Measurements from ENCODE around the gene APOBEC3C. TPM values are rescaled to one million over a fixed set of nuclear protein-coding genes. Genes with fewer than 3 reads are reported as not detected.
"Not testable (repeated sequence)": the region's sequence is repeated elsewhere in the genome, so short reads cannot be mapped to it uniquely, and the experiment has no call there.

Gene APOBEC3C
- total RNA-seq, 1 donor: 16.4 TPM

GRCh38 chr22:38973289-38974169 lies 40.5 kb upstream of the APOBEC3C start:
- DNase-seq (ENCODE audit: low read depth): peak; percentile 10
- TF ChIP-seq, protein P1, sequence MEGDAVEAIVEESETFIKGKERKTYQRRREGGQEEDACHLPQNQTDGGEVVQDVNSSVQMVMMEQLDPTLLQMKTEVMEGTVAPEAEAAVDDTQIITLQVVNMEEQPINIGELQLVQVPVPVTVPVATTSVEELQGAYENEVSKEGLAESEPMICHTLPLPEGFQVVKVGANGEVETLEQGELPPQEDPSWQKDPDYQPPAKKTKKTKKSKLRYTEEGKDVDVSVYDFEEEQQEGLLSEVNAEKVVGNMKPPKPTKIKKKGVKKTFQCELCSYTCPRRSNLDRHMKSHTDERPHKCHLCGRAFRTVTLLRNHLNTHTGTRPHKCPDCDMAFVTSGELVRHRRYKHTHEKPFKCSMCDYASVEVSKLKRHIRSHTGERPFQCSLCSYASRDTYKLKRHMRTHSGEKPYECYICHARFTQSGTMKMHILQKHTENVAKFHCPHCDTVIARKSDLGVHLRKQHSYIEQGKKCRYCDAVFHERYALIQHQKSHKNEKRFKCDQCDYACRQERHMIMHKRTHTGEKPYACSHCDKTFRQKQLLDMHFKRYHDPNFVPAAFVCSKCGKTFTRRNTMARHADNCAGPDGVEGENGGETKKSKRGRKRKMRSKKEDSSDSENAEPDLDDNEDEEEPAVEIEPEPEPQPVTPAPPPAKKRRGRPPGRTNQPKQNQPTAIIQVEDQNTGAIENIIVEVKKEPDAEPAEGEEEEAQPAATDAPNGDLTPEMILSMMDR (IDR thresholded peaks at IDR 0.05; ENCODE audit: insufficient read depth, low read depth, low read length): peak; percentile 69
- H3K4me3 ChIP-seq (ENCODE audit: low read depth, low read length): no peak overlapping the region

GRCh38 chr22:38974170-38974825 lies 39.8 kb upstream of the APOBEC3C start:
- TF ChIP-seq, protein P1 (IDR thresholded peaks at IDR 0.05; ENCODE audit: insufficient read depth, low read depth, low read length): no peak
- DNase-seq (ENCODE audit: low read depth): no peak

GRCh38 chr22:38974826-38975175 lies 39.3 kb upstream of the APOBEC3C start:
- TF ChIP-seq, protein P1 (IDR thresholded peaks at IDR 0.05; ENCODE audit: insufficient read depth, low read depth, low read length): no peak

More at GRCh38 chr22:38974170-38974825, 39.8 kb upstream of the APOBEC3C start:
- H3K4me3 ChIP-seq (ENCODE audit: low read depth, low read length): no peak overlapping the region

GRCh38 chr22:38977289-38977688 lies 36.8 kb upstream of the APOBEC3C start:
- not testable (repeated sequence) for H3K4me3 ChIP-seq (ENCODE audit: low read depth, low read length)

More at GRCh38 chr22:38974826-38975175, 39.3 kb upstream of the APOBEC3C start:
- no peak for DNase-seq (ENCODE audit: low read depth)
- H3K4me3 ChIP-seq (ENCODE audit: low read depth, low read length): no peak overlapping the region

DNA sequence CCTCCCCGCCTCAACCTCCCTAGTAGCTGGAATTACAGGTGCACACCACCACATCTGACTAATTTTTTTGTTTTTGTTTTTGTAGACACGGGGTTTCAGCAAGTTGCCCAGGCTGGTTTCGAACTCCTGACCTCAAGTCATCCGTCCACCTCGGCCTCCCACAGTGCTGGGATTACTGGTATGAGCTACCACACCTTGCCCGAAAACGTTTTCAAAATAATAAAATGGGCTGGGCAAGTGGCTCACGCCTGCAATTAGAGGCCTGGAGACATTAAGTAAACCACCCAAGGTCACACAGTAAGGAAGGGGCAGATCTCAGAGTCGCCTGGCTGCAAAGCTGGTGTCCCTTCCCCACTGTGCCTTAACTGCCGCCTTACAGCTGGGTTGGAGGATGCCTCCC lies 33.5 kb upstream of the APOBEC3C start:
- not testable (repeated sequence) for DNase-seq (ENCODE audit: low read depth)

More at GRCh38 chr22:38977289-38977688, 36.8 kb upstream of the APOBEC3C start:
- not testable (repeated sequence) for DNase-seq (ENCODE audit: low read depth)

DNA sequence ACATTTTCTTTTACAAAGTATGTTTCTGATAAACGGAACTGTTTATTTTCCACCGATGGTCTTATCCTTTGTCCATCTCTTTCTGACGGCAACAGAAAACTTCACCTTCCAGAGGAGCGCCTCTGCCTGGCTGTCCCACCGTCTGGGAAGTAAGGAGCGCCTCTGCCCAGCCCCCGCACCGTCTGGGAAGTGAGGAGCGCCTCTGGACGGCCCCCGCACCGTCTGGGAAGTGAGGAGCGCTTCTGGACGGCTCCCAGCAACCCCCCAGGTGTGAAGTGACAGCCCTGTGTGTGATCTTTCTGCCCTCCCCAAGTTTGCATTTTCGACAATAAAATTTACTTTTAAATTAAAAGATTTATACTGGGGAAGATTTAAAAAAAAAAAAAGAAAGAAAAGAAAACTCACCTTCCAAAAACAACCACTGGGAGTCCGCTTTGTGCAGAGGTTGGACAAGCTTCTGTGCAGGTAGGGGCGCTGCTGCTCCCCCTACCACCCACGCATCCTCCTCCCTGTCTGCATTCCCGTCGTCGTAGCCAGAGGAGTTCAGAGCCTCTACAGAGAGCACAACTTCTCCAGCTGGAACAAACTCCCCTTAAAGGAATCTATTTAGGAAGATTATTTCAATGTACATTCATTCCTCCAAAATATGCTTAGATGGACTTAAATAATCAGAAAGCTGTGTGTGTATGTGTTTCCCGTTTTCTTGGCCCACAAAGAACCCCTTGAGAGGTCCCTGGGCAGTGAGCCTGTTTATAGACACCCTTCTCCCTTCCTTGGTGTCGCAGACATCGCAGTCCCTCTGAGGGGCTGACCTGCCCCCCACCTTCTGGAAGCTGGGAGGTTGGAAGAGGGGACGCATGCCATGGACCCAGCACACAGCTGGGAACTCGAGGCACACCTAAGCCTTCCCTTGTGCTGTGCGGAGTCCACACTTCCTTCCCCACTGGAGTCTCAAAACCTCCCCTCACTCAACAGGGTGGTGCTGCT lies 32.8 kb upstream of the APOBEC3C start:
- H3K4me3 ChIP-seq (ENCODE audit: low read depth, low read length): no peak overlapping the region
- DNase-seq (ENCODE audit: low read depth): no peak
- TF ChIP-seq, protein P1 (IDR thresholded peaks at IDR 0.05; ENCODE audit: insufficient read depth, low read depth, low read length): no peak

More for the DNA sequence above, 33.5 kb upstream of the APOBEC3C start:
- not testable (repeated sequence) for H3K4me3 ChIP-seq (ENCODE audit: low read depth, low read length)
